Jurkat, Clone E6-1 (cell line): Measurements from ENCODE around the gene ADGRD1.

Source experiments
- DNase-seq: peaks from one replicate; pipeline ENCODE4 v3.0.0-alpha.2; 2011; ENCODE audit warnings: low read depth, low spot score
- H3K4me3 ChIP-seq: 2 replicates; pipeline ENCODE4 v1.5.1; 2011; ENCODE audit warnings: mild to moderate bottlenecking, low read length, control low read depth, moderate library complexity

Gene ADGRD1

GRCh38 chr12:131012279-131013069, 58.8 kb downstream of the ADGRD1 start:
- no peak for DNase-seq

DNA sequence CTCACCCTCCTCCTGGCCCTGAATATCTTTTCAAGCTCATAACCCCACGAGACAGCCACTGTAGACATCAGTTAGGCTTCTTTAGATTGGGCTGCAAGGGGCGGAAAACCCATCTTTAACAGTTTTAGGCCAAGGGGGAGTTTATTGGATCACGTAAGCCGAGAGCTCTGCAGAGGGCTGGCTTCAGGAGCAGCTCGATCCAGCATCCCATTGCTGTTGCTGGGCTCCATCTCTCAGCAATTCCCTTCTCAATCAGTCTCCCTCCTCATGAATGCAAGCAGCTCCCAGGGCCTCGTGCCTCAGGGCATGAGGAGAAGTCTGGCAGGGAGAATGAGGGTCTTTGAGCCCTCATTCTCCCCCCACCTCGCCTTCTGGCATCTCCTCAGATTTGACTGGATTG, 59.4 kb downstream of the ADGRD1 start:
- H3K4me3 ChIP-seq: no peak overlapping the region
- DNase-seq: no peak

More at GRCh38 chr12:131012279-131013069, 58.8 kb downstream of the ADGRD1 start:
- no peak overlapping the region for H3K4me3 ChIP-seq

DNA sequence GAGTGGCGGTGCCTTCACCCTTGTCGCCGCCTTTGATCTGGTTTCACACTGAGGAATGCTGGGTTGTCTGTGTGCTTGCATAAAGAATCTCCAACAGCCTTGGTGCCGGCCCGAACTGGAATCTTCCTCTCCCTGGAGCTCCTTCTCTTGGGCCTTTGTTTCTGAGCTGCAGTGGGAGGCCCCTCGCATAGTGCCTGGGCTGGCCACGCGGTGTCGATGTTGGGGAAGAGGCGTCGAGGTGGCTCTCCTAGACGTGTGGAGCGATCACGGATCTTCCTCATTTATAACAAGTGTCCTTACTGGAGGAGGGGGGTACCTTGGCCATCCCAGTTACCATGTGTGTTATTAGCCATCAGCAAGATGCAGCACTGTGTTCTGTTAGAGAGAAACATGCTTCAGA, 60.6 kb downstream of the ADGRD1 start:
- DNase-seq: no peak
- no peak overlapping the region for H3K4me3 ChIP-seq

DNA sequence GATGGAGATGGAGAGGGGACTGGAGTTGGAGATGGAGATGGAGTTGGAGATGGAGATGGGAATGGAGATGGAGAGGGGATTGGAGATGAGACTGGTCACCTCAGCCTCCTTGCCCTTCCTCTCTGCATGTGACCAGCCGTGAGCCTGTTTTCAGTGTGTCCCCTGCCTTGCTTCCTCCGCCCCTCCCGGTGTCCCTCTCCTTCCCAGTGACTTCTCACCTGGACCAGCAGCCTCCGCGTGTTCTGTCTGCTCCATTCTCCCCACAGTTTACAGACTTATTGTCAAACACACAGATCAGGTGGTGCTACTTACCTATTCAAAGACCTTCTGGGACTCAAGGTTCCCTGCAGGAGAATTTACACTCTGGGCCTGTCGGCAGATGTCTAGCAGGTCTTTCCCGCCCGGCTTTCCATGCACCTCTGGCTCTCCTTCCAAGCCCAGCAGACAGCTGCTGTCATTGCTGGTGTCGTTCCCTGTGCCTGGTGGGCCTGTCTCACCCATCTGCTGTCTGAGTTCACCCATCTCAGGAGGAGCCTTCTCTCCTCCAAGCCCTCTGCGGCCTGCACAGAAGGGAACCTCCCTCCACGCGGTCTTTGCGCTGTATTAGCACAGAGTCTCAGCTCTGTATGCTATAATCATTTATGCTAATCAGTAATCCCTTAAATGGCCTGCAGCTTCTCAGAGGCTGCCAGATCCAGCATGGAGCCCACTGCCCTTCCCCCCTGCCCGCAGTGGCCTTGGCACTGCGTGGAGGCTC, 62.1 kb downstream of the ADGRD1 start:
- DNase-seq: no peak
- H3K4me3 ChIP-seq: no peak overlapping the region

GRCh38 chr12:131017477-131017991, 63.8 kb downstream of the ADGRD1 start:
- no peak for DNase-seq

GRCh38 chr12:131018019-131018620, 64.4 kb downstream of the ADGRD1 start:
- DNase-seq: no peak
- no peak overlapping the region for H3K4me3 ChIP-seq

More at GRCh38 chr12:131017477-131017991, 63.8 kb downstream of the ADGRD1 start:
- no peak overlapping the region for H3K4me3 ChIP-seq

GRCh38 chr12:131018808-131019397, 65.2 kb downstream of the ADGRD1 start:
- no peak for DNase-seq
- H3K4me3 ChIP-seq: no peak overlapping the region

GRCh38 chr12:131020326-131021153, 66.8 kb downstream of the ADGRD1 start:
- H3K4me3 ChIP-seq: no peak overlapping the region
- DNase-seq: no peak

- H3K4me3 ChIP-seq: no peak overlapping the region
- DNase-seq: no peak
Observed at GRCh38 chr12:131021154-131021541, 67.4 kb downstream of the ADGRD1 start.

GRCh38 chr12:131024026-131024425, 70.3 kb downstream of the ADGRD1 start:
- no peak overlapping the region for H3K4me3 ChIP-seq
- no peak for DNase-seq

DNA sequence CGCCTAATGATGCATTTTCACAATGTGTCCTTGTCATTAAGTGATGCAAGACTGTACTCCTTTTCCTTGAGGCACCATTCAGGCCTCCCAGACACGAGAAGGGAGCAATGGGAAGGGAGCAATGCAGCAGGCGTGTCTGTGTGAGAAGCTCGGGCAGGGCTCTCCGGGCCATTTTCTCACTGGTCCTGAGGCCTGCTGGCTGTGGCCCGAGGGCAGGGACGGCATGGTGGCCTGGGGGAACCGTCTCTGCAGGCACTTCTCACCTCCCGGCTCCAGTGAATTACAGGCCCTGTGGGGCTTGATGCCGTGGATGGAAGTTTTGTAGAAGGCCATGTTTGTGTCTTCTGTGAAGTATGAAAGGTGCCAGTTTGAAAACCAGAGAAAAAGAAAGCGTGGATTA, 71.0 kb downstream of the ADGRD1 start:
- no peak for DNase-seq
- no peak overlapping the region for H3K4me3 ChIP-seq

DNA sequence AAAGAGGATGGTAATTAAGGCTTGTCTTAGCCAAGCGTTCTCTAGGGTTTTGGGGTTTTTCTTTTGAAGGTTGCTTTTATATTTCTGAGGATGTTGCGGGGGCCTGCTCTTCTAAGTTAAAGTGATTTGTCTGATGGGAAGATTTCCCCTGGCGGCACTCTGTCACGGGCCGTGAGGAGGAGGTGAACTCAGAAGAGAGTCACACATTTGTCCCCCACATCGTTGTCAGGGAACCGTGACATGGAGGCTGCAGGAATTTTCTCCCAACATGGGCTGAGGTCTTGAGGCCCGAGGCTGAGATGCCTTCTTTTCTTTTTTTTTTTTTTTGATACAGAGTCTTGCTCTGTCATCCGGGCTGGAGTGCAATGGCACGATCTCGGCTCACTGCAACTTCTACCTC, 71.5 kb downstream of the ADGRD1 start:
- no peak for DNase-seq
- H3K4me3 ChIP-seq: no peak overlapping the region

DNA sequence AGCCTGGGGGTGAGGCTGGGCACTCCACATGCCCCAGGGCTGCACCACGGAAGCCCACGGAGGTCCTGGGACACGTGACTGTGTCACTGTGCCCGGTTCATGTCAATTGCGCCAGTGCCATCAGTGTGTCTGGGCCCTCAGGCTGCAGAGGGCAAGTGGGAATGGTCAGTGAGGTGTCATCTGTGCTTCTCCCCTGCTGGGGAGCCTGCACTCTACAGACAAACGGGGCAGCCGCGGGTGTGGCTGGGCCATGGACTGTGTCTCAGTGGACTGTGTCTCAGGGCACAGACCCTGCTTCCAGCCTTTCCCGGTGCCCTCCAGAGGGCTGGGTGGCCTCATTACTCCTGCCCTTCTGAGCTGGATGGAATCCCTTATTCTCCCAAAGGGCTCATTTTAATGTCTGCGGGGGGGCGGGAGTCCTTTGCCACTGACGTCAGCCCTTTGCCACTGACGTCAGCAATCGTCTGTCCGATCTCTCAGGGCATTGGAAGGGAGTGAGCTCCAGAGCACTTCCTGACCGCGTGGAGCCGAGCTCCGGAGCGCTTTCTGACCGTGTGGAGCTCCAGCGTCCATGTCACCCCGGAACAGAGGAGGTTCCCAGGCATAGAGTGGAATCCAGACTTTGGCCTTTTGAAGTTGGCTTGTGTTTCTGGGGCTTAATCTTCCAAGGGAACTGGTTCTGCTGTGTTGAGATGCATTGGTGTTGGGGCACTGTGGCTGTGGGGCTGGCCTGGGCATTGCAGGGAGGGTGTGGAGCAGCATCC, 72.4 kb downstream of the ADGRD1 start:
- H3K4me3 ChIP-seq: no peak overlapping the region

GRCh38 chr12:131026754-131027153, 73.0 kb downstream of the ADGRD1 start:
- no peak overlapping the region for H3K4me3 ChIP-seq
- no peak for DNase-seq

More for the DNA sequence above, 72.4 kb downstream of the ADGRD1 start:
- DNase-seq: no peak

GRCh38 chr12:131027264-131027663, 73.6 kb downstream of the ADGRD1 start:
- no peak for DNase-seq

GRCh38 chr12:131027876-131028586, 74.3 kb downstream of the ADGRD1 start:
- no peak overlapping the region for H3K4me3 ChIP-seq
- DNase-seq: no peak

More at GRCh38 chr12:131027264-131027663, 73.6 kb downstream of the ADGRD1 start:
- no peak overlapping the region for H3K4me3 ChIP-seq

GRCh38 chr12:131028587-131029338, 75.1 kb downstream of the ADGRD1 start:
- no peak for DNase-seq
- H3K4me3 ChIP-seq: no peak overlapping the region
